T47D (cell line): Measurements from ENCODE around the gene EZH1.

Source experiments
- DNase-seq, 2 experiments: peaks; one replicate each; pipeline versions ENCODE4 v3.0.0 to v3.0.0-alpha.2; 2011 to 2012; ENCODE audit warnings: low read depth in 1 of 2, low spot score in 1 of 2
- JUND ChIP-seq: IDR thresholded peaks from 2 replicates; pipeline ENCODE4 v1.6.1; 2012; ENCODE audit warnings: low read depth
- in situ Hi-C: cut with HindIII; loops from 2 replicates; pipeline ENCODE4 v1.10.0; 2016; ENCODE audit warnings: low sequenced_read_pairs, low pct_unique_long_range_greater_than_20kb

EZH1 gene

GRCh38 chr17:42697108-42697811 is 47.6 kb downstream of the EZH1 start:
- no peak for DNase-seq
- in situ Hi-C loops, result no loop called here
- TF ChIP-seq JUND, result no peak

- DNase-seq, result no peak
- in situ Hi-C loops, result no loop called here
- no peak for TF ChIP-seq JUND
Measured at GRCh38 chr17:42695500-42695899, 49.3 kb downstream of the EZH1 start.

GRCh38 chr17:42694524-42694923 is 50.3 kb downstream of the EZH1 start:
- in situ Hi-C loops, result no loop called here
- no peak for DNase-seq
- no peak for TF ChIP-seq JUND

- DNase-seq, result no peak
- TF ChIP-seq JUND, result no peak
- in situ Hi-C loops, result no loop called here
Measured at GRCh38 chr17:42692489-42692888, 52.4 kb downstream of the EZH1 start.

DNA sequence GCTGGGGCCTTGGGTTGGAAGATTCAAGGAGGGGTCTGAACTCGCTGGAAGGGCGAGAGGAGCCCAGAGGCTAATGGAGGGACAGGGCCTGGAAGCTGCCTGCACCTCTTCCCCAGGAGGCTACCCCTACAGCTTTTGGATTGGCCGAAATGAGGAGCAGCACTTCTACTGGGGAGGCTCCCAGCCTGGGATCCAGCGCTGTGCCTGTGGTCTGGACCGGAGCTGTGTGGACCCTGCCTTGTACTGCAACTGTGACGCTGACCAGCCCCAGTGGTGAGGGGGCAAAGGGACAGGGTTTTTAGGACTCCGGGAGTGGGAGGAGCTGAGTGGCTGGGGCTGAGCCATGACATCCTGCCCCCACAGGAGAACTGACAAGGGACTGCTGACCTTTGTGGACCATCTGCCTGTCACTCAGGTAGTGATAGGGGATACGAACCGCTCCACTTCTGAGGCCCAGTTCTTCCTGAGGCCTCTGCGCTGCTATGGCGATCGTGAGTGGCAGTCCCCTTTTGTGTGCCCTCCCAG is 53.8 kb downstream of the EZH1 start:
- in situ Hi-C loops, result no loop called here
- no peak for TF ChIP-seq JUND
- no peak for DNase-seq

GRCh38 chr17:42690596-42690995 is 54.2 kb downstream of the EZH1 start:
- no peak for TF ChIP-seq JUND
- in situ Hi-C loops, result no loop called here
- DNase-seq, result no peak

- DNase-seq, result no peak
- no peak for TF ChIP-seq JUND
- in situ Hi-C loops, result no loop called here
Measured at GRCh38 chr17:42687707-42688320, 57.0 kb downstream of the EZH1 start.

- DNase-seq, result no peak
- in situ Hi-C loops, result no loop called here
- TF ChIP-seq JUND, result no peak
Measured at GRCh38 chr17:42686520-42687128, 58.2 kb downstream of the EZH1 start.

DNA sequence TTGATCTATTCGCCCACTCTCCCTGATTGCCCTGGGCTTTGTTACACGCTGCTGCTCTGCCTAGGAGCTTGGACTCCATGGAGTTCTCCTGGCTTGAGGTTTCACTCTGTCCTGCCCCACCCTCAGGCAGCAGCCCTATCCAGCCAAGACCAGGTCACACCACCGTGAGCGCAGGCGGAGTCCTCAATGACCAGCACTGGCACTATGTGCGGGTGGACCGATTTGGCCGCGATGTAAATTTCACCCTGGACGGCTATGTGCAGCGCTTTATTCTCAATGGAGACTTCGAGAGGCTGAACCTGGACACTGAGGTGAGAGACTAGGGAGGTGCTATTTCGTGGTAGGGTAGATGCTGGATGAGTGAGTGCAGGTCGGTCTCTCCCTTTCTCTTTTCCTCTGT is 59.0 kb downstream of the EZH1 start:
- DNase-seq, result no peak
- in situ Hi-C loops, result no loop called here
- TF ChIP-seq JUND, result no peak

- no peak for TF ChIP-seq JUND
- DNase-seq, result no peak
- in situ Hi-C loops, result no loop called here
Measured at GRCh38 chr17:42684929-42685556, 59.8 kb downstream of the EZH1 start.

GRCh38 chr17:42683407-42684034 is 61.3 kb downstream of the EZH1 start:
- DNase-seq, result no peak
- in situ Hi-C loops, result no loop called here
- TF ChIP-seq JUND, result no peak

DNA sequence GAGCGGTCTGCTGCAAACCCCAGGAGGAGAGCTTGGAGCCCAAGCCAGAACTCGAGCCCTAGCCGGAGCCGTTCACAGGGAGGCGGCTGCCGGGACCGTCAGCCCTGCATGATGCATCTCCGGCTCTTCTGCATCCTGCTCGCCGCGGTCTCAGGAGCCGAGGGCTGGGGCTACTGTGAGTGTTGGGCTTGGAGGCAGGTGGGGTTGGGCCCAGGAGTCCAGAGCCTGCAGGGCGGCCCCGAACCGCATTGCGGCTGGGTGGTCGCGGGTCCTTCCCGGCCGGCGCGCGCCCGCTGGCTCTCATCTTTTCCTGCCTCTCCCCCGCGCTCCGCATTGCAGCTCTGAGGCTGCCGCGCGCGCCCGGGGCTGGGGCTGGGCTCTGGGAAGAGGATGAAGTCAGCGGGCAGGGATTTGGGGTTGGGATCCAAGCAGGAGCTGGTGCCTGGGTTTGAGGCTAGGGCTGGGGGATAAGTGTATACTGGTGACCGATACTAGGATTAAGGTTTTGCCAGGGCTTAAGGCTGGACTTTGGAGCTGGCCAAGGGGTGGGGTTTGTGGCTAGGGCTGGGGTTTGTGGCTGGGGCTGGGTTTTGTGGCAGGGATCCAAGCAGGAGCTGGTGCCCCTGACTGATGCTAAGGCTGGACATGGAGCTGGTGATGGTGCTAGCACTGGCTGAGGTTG is 62.0 kb downstream of the EZH1 start:
- peak in 1 of 2 experiments; percentile 77 for DNase-seq

More for the DNA sequence above, 62.0 kb downstream of the EZH1 start:
- in situ Hi-C loops, result no loop called here
- TF ChIP-seq JUND, result no peak
